ENCODE measurements around the gene MTRR. TPM values are rescaled to one million over a fixed set of nuclear protein-coding genes. Genes with fewer than 3 reads are reported as not detected.

Gene MTRR
- total RNA-seq, 1 experiment from 2014 or later = 46.9 TPM

- DNase-seq (ENCODE audit: low spot score) (no peak), ATAC-seq (no peak)
- Mint-ChIP-seq H3K27ac (no peak overlapping the region), H3K9me3 (no peaks in the 10 kb centered on the region), H3K36me3 (peaks cover 8% of the 10 kb centered on the region), H3K27me3 (ENCODE audit: low read depth) (no peaks in the 10 kb centered on the region), H3K4me1 (peaks cover 16% of the 10 kb centered on the region), H3K4me3 (peak overlapping the region; percentile 84)
- POLR2A ChIA-PET = interaction anchor here (1.5 kb wide), 1 partner anchor 18 kb away, joined by 4 read pairs; the partner anchor contains the start of gene CFAP90
- 0 out of 2 replicates have a peak, but pooled peaks have one; percentile 18 for TF ChIP-seq ESRRA (CRISPR knock-in tag; IDR thresholded peaks at IDR 0.05; ENCODE audit: borderline replicate concordance)
- TF ChIP-seq GABPB1 (CRISPR knock-in tag; IDR thresholded peaks at IDR 0.05) = 0 out of 2 replicates have a peak, but pooled peaks have one; percentile 9
- 0 out of 2 replicates have a peak, but pooled peaks have one; percentile 13 for TF ChIP-seq ATF1 (CRISPR knock-in tag; IDR thresholded peaks at IDR 0.05)
- no peak for TF ChIP-seq SMAD3 (CRISPR knock-in tag; IDR thresholded peaks at IDR 0.05; ENCODE audit: borderline replicate concordance)
- TF ChIP-seq CDX4 (CRISPR knock-in tag; IDR thresholded peaks at IDR 0.05; ENCODE audit: borderline replicate concordance) = no peak
- CTCF ChIA-PET = interaction anchor here (0.6 to 2.6 kb wide), 11 partner anchors 12 to 1050 kb away, joined by 3 to 12 read pairs (median 5); partner anchors contain the start of gene CFAP90
These were observed 657 bp downstream of the MTRR start for GRCh38 chr5:7869474-7870136.

GRCh38 chr5:7871653-7872052, 2.7 kb downstream of the MTRR start:
- H3K27me3 Mint-ChIP-seq (ENCODE audit: low read depth) = no peaks in the 10 kb centered on the region
- ATAC-seq (no peak), DNase-seq (ENCODE audit: low spot score) (no peak)
- H3K36me3 Mint-ChIP-seq = peaks cover 25% of the 10 kb centered on the region
- H3K4me3 Mint-ChIP-seq = no peak overlapping the region
- POLR2A ChIA-PET = no interaction called here
- H3K27ac Mint-ChIP-seq = no peak overlapping the region
- no peaks in the 10 kb centered on the region for H3K9me3 Mint-ChIP-seq
- CTCF ChIA-PET = no interaction called here
- peaks cover 16% of the 10 kb centered on the region for H3K4me1 Mint-ChIP-seq
- no peak for TF ChIP-seq USF2 (CRISPR knock-in tag; IDR thresholded peaks at IDR 0.05)
- no peak for TF ChIP-seq SP1 (CRISPR knock-in tag; conservative IDR thresholded peaks at IDR 0.05)
- no peak for TF ChIP-seq KAT7 (CRISPR knock-in tag; IDR thresholded peaks at IDR 0.05; ENCODE audit: borderline replicate concordance)
- TF ChIP-seq AFF4 (CRISPR knock-in tag; IDR thresholded peaks at IDR 0.05; ENCODE audit: borderline replicate concordance) = no peak
- TF ChIP-seq MXD4 (CRISPR knock-in tag; IDR thresholded peaks at IDR 0.05; ENCODE audit: borderline replicate concordance) = no peak
- TF ChIP-seq NFYB (CRISPR knock-in tag; conservative IDR thresholded peaks at IDR 0.05; ENCODE audit: low read depth) = no peak
- no peak for TF ChIP-seq FOXJ3 (CRISPR knock-in tag; IDR thresholded peaks at IDR 0.05; ENCODE audit: borderline replicate concordance)
- TF ChIP-seq ZMAT4 (CRISPR knock-in tag; IDR thresholded peaks at IDR 0.05) = no peak
- TF ChIP-seq HMGXB4 (CRISPR knock-in tag; IDR thresholded peaks at IDR 0.05) = no peak
- TF ChIP-seq ELF4 (CRISPR knock-in tag; IDR thresholded peaks at IDR 0.05; ENCODE audit: low read depth) = no peak
- no peak for TF ChIP-seq ZNF396 (CRISPR knock-in tag; IDR thresholded peaks at IDR 0.05; ENCODE audit: borderline replicate concordance)
- no peak for TF ChIP-seq E2F5 (CRISPR knock-in tag; IDR thresholded peaks at IDR 0.05)
- no peak for TF ChIP-seq STAT6 (CRISPR knock-in tag; conservative IDR thresholded peaks at IDR 0.05; ENCODE audit: low read depth)
- TF ChIP-seq FOXP4 (CRISPR knock-in tag; IDR thresholded peaks at IDR 0.05) = no peak

Data from WTC11 (cell line).